Measurements from ENCODE around the gene USH1C. TPM values are rescaled to one million over a fixed set of nuclear protein-coding genes. Genes with fewer than 3 reads are reported as not detected.

The USH1C gene
- total RNA-seq, 1 experiment from 2014 or later = not detected

DNA sequence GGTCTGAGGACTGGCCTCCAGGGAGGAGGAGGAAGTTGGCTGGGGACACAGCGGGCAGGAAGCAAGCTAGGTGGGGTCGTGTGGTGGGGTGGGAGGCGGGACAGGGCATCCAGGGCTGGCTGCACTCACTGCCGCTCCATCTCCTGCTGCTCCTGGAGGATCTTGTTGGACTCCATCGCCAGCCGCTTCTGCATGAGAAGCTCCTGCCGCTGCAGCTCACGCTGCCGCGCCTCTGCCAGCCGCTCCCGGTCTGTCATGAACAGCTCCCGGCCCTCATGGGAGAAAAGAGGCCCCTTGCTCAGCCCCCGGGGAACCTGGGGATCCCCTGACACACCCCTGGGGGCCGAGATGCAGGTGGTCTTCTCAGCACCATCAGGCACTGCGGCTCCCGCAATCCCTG is 21.6 kb downstream of the USH1C start:
- Histone ChIP-seq H3K27ac (ENCODE audit: low read length) (no peak overlapping the region), H3K9ac (ENCODE audit: low read length) (no peak overlapping the region), H3K79me2 (ENCODE audit: low read length) (no peaks in the 10 kb centered on the region), H4K20me1 (ENCODE audit: insufficient read depth, low read depth, low read length) (no peaks in the 10 kb centered on the region), H3K9me2 (replicated peaks; ENCODE audit: insufficient read depth, low read length) (no peaks in the 10 kb centered on the region), H3K4me3 (ENCODE audit: low read length) (no peak overlapping the region), H3K27me3 (ENCODE audit: low read length) (no peaks in the 10 kb centered on the region), H3K9me3 (ENCODE audit: low read length) (no peaks in the 10 kb centered on the region), H3K4me2 (ENCODE audit: low read depth, low read length, poor library complexity, severe bottlenecking) (no peak overlapping the region), H2AFZ (ENCODE audit: low read length) (no peak overlapping the region), H3K36me3 (ENCODE audit: insufficient read depth, low read length) (no peaks in the 10 kb centered on the region), H3K4me1 (ENCODE audit: low read length) (no peaks in the 10 kb centered on the region)
- no peak for DNase-seq

DNA sequence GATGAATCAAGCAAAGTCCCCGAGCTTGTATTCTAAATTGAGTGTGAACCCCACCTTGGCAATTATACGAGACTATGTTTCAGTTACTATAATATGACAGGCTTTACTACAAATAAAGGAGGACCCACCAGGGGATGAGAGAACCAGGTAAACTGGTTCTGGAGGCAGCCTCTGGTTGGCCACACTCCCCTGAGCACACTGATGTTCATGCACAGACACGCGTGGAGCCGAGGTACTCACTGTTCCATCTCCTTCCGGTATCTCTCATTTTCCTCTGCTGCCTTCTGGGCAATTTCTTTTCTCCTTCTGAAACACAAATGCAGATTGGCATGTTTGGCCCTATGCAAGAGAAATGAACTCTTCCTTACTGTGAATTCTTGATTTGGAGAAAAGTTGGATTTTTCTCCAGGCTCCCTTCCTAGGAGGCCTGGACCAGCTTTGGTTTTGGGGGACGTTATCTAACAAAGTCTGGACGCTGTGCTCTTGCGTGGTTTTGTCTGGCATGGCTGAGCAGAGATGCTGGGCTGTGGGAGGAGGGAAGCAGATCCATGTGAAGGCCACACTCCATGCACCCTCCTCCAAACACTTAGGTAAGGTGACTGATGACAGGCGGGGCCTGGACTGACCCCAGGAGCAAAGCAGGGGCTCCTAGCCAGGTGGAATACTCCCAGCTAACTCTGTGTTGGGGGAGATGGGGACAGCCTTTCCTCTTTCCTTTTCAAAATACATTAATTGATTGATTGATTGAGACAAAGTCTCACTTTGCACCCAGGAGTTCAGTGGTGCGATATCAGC is 22.9 kb downstream of the USH1C start:
- Histone ChIP-seq H3K36me3 (ENCODE audit: insufficient read depth, low read length) (no peaks in the 10 kb centered on the region), H2AFZ (ENCODE audit: low read length) (no peak overlapping the region), H3K4me3 (ENCODE audit: low read length) (no peak overlapping the region), H3K9me3 (ENCODE audit: low read length) (no peaks in the 10 kb centered on the region), H3K4me2 (ENCODE audit: low read depth, low read length, poor library complexity, severe bottlenecking) (no peak overlapping the region), H3K27me3 (ENCODE audit: low read length) (no peaks in the 10 kb centered on the region), H3K79me2 (ENCODE audit: low read length) (no peaks in the 10 kb centered on the region), H3K9me2 (replicated peaks; ENCODE audit: insufficient read depth, low read length) (no peaks in the 10 kb centered on the region), H3K4me1 (ENCODE audit: low read length) (no peaks in the 10 kb centered on the region), H3K27ac (ENCODE audit: low read length) (no peak overlapping the region), H4K20me1 (ENCODE audit: insufficient read depth, low read depth, low read length) (no peaks in the 10 kb centered on the region), H3K9ac (ENCODE audit: low read length) (no peak overlapping the region)
- no peak for DNase-seq

DNA sequence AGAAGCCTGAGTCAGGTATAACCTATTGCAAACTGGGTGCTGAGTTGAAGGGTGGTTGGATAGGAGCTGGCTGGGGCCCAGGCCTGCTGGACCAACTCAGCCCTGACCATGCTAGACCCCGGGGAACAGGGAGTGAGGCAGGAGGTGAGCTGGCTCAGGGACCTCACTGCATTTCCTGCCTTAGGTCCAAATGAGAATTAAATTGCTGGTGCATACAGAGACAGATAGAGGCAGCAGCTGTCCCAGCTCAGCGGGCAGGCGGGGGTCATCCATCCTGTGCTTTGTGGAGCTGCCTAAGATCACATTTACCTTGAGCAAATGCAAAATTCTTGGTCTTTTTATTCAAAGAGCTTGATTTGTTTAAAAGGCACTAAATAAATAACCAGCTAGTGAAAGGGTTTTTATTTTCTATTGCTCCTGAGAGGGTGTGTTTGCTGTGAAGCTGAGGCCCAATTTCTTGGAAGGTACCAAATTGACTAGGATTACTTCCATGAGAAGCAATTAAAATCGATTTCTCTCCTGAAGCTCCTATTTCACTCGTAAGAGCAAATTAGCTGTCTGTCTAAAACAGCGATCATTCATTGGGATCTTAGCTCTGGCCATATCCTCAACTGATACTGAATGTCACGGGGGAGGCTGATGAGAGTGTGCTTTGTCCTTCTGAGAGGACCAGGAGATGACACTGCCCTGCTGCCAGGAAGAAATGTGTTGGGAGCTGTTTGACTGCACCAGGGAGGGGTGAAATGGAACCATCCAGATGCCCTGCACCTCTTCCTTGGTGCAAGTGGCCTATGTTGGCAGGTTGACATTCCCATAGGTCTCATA is 24.9 kb downstream of the USH1C start:
- Histone ChIP-seq H4K20me1 (ENCODE audit: insufficient read depth, low read depth, low read length) (no peaks in the 10 kb centered on the region), H3K9ac (ENCODE audit: low read length) (no peak overlapping the region), H3K9me2 (replicated peaks; ENCODE audit: insufficient read depth, low read length) (no peaks in the 10 kb centered on the region), H3K4me3 (ENCODE audit: low read length) (no peak overlapping the region), H3K4me2 (ENCODE audit: low read depth, low read length, poor library complexity, severe bottlenecking) (no peak overlapping the region), H3K36me3 (ENCODE audit: insufficient read depth, low read length) (no peaks in the 10 kb centered on the region), H2AFZ (ENCODE audit: low read length) (no peak overlapping the region), H3K27me3 (ENCODE audit: low read length) (no peaks in the 10 kb centered on the region), H3K9me3 (ENCODE audit: low read length) (no peaks in the 10 kb centered on the region), H3K4me1 (ENCODE audit: low read length) (no peaks in the 10 kb centered on the region), H3K27ac (ENCODE audit: low read length) (no peak overlapping the region), H3K79me2 (ENCODE audit: low read length) (no peaks in the 10 kb centered on the region)
- DNase-seq = no peak

DNA sequence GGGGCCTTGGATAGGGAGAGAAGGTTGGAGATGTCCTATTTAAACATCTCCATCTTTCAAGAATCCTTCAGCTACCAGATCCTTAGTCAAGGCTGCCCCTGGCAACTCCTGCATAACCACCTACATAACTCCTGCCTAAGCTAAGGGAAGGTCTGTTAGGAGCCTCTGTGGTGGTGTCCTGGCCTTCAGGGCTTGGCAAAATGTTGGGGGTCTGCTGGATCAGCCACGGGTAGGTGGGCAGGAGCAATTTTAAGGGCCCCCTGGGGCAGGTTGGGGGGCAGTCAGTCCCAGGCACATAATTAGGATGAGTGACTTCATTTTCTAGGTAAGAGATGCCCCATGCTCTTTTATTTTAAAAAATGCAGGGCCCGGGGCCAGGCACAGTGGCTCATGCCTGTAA is 25.9 kb downstream of the USH1C start:
- Histone ChIP-seq H3K27ac (ENCODE audit: low read length) (no peak overlapping the region), H3K4me1 (ENCODE audit: low read length) (no peaks in the 10 kb centered on the region), H4K20me1 (ENCODE audit: insufficient read depth, low read depth, low read length) (no peaks in the 10 kb centered on the region), H3K4me3 (ENCODE audit: low read length) (no peak overlapping the region), H3K36me3 (ENCODE audit: insufficient read depth, low read length) (no peaks in the 10 kb centered on the region), H3K9me3 (ENCODE audit: low read length) (no peaks in the 10 kb centered on the region), H3K9me2 (replicated peaks; ENCODE audit: insufficient read depth, low read length) (no peaks in the 10 kb centered on the region), H3K79me2 (ENCODE audit: low read length) (no peaks in the 10 kb centered on the region), H3K4me2 (ENCODE audit: low read depth, low read length, poor library complexity, severe bottlenecking) (no peak overlapping the region), H3K27me3 (ENCODE audit: low read length) (no peaks in the 10 kb centered on the region), H3K9ac (ENCODE audit: low read length) (no peak overlapping the region), H2AFZ (ENCODE audit: low read length) (no peak overlapping the region)
- no peak for DNase-seq

DNA sequence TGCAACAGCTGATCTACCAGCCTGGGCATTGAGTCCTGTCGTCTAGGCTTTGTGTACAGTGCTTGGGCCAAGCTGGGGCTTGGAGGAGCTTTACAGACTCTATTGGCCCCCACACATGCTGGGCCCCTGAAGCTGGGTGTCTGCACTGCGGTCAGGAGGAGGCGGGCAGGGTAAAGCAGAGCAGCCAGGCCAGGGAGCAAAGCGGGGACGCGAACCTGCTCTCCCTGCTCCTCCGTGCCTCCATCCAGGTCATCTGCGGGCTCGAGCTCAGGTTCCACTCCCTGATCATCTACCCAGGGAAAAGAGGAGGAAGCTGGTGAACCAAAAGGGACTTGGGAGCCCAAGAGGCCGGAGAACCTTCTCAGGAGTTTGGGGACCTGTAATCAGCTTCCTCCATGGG is 27.0 kb downstream of the USH1C start:
- H3K27ac ChIP-seq (ENCODE audit: low read length) = no peak overlapping the region
- no peak overlapping the region for H2AFZ ChIP-seq (ENCODE audit: low read length)
- no peaks in the 10 kb centered on the region for H3K36me3 ChIP-seq (ENCODE audit: insufficient read depth, low read length)
- no peaks in the 10 kb centered on the region for H3K9me2 ChIP-seq (replicated peaks; ENCODE audit: insufficient read depth, low read length)
- H3K4me3 ChIP-seq (ENCODE audit: low read length) = no peak overlapping the region
- DNase-seq = no peak
- H4K20me1 ChIP-seq (ENCODE audit: insufficient read depth, low read depth, low read length) = no peaks in the 10 kb centered on the region
- no peaks in the 10 kb centered on the region for H3K27me3 ChIP-seq (ENCODE audit: low read length)
- H3K9ac ChIP-seq (ENCODE audit: low read length) = no peak overlapping the region
- no peak overlapping the region for H3K4me2 ChIP-seq (ENCODE audit: low read depth, low read length, poor library complexity, severe bottlenecking)
- no peaks in the 10 kb centered on the region for H3K79me2 ChIP-seq (ENCODE audit: low read length)
- H3K9me3 ChIP-seq (ENCODE audit: low read length) = no peaks in the 10 kb centered on the region
- no peaks in the 10 kb centered on the region for H3K4me1 ChIP-seq (ENCODE audit: low read length)

DNA sequence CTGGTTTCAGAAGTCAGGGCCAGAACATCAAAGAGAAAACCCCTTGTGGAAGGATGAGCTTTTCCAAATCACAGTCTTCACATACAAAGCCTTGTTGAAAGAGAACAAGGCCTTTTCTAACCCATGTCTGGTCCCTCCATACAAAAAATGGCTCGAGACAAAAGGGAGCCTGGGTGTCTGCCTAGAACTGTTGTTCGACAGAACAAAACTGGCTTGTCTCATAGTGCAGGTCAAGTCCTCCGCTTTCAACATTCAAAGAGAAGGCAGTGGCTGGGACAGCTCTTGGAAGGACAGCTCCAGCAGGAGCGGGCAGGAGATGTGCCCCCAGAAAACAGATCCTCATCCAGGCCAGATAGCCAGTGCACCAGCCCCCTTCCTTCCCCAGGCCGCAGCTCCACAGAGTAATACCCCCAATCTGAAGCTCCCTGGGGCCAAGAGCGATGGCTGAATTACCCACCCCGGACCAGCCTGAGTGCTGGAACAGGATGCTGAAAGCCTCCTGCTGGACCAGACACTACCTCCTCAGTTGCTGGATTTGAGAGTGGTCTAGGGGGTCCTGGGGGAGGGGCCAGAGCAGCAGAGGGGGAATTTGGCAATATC is 27.6 kb downstream of the USH1C start:
- no peaks in the 10 kb centered on the region for H4K20me1 ChIP-seq (ENCODE audit: insufficient read depth, low read depth, low read length)

DNA sequence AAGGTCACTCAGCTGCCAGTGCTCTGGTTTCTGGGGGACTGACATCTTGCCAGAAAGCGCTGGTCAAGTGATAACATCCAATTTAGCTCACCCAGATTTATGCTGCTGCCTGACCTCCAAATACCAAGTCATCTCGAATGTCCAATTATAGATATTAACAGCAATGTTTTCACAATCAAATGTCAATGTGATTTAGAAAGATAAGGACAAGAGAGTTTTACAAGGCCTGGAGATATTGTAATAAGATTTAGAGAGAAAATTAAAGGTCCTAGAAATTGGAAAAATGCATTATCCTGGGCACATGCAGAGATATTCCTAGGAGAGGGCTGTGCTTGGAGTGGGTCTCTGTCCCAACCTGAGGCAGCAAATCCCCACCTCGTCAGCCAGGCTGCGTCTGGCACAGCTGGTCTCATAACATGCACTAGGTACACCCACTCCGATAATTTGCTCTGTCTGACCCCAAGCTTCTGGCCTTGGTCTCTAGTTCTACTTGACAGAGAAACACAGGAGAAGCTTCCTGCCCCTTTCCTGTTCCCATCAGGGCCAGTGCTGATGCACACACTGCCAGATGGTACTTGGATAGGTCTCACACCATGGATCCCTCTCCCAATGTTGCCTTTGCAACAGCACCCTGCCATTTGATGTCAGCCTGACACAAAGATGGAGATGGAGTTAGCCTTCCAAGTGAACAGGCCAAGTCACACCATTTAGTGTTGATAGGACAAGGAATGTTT is 28.6 kb downstream of the USH1C start:
- Histone ChIP-seq H3K27me3 (ENCODE audit: low read length) (no peaks in the 10 kb centered on the region), H3K9me2 (replicated peaks; ENCODE audit: insufficient read depth, low read length) (no peaks in the 10 kb centered on the region), H3K27ac (ENCODE audit: low read length) (no peak overlapping the region), H4K20me1 (ENCODE audit: insufficient read depth, low read depth, low read length) (no peaks in the 10 kb centered on the region), H3K9me3 (ENCODE audit: low read length) (no peaks in the 10 kb centered on the region), H3K4me3 (ENCODE audit: low read length) (no peak overlapping the region), H2AFZ (ENCODE audit: low read length) (no peak overlapping the region), H3K4me2 (ENCODE audit: low read depth, low read length, poor library complexity, severe bottlenecking) (no peak overlapping the region), H3K4me1 (ENCODE audit: low read length) (no peaks in the 10 kb centered on the region), H3K79me2 (ENCODE audit: low read length) (no peaks in the 10 kb centered on the region), H3K36me3 (ENCODE audit: insufficient read depth, low read length) (no peaks in the 10 kb centered on the region), H3K9ac (ENCODE audit: low read length) (no peak overlapping the region)
- no peak for DNase-seq

More for the DNA sequence above, 27.6 kb downstream of the USH1C start:
- no peaks in the 10 kb centered on the region for H3K27me3 ChIP-seq (ENCODE audit: low read length)
- H3K9me2 ChIP-seq (replicated peaks; ENCODE audit: insufficient read depth, low read length) = no peaks in the 10 kb centered on the region
- no peak overlapping the region for H3K4me2 ChIP-seq (ENCODE audit: low read depth, low read length, poor library complexity, severe bottlenecking)
- no peaks in the 10 kb centered on the region for H3K36me3 ChIP-seq (ENCODE audit: insufficient read depth, low read length)
- no peak overlapping the region for H2AFZ ChIP-seq (ENCODE audit: low read length)
- no peak overlapping the region for H3K9ac ChIP-seq (ENCODE audit: low read length)
- H3K4me3 ChIP-seq (ENCODE audit: low read length) = no peak overlapping the region
- no peaks in the 10 kb centered on the region for H3K79me2 ChIP-seq (ENCODE audit: low read length)
- no peaks in the 10 kb centered on the region for H3K9me3 ChIP-seq (ENCODE audit: low read length)
- H3K4me1 ChIP-seq (ENCODE audit: low read length) = no peaks in the 10 kb centered on the region
- no peak overlapping the region for H3K27ac ChIP-seq (ENCODE audit: low read length)
- DNase-seq = no peak

DNA sequence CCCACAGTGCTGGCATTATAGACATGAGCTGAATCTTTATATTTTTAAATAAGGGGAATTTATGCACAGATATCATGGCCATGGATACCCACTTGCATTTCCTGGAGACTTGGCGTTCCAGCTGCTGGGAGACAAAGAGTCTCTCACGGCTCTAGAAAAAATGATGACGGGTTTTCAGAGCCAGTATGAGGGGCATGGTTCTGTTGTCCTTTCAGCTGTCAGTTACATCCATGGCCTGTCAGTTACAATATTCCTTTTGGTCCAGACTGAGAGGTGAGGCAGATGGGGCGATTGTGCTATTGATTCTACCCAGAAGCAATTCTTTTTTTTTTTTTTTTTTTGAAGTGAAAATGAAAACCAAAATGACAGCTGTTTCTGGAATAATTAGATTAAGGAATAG is 29.7 kb downstream of the USH1C start:
- no peak for DNase-seq
- no peak overlapping the region for H2AFZ ChIP-seq (ENCODE audit: low read length)
- no peaks in the 10 kb centered on the region for H3K79me2 ChIP-seq (ENCODE audit: low read length)
- H3K27ac ChIP-seq (ENCODE audit: low read length) = no peak overlapping the region
- no peaks in the 10 kb centered on the region for H3K27me3 ChIP-seq (ENCODE audit: low read length)
- H3K4me3 ChIP-seq (ENCODE audit: low read length) = no peak overlapping the region
- no peak overlapping the region for H3K9ac ChIP-seq (ENCODE audit: low read length)
- H3K9me2 ChIP-seq (replicated peaks; ENCODE audit: insufficient read depth, low read length) = no peaks in the 10 kb centered on the region
- no peaks in the 10 kb centered on the region for H3K36me3 ChIP-seq (ENCODE audit: insufficient read depth, low read length)
- H4K20me1 ChIP-seq (ENCODE audit: insufficient read depth, low read depth, low read length) = no peaks in the 10 kb centered on the region
- no peaks in the 10 kb centered on the region for H3K4me1 ChIP-seq (ENCODE audit: low read length)
- H3K9me3 ChIP-seq (ENCODE audit: low read length) = no peaks in the 10 kb centered on the region
- H3K4me2 ChIP-seq (ENCODE audit: low read depth, low read length, poor library complexity, severe bottlenecking) = no peak overlapping the region

Data from Karpas-422 (cell line).